Ramos (cell line): ENCODE results near the gene HIP1.
"Not testable (repeated sequence)": the region's sequence is repeated elsewhere in the genome, so short reads cannot be mapped to it uniquely, and the experiment has no call there.

Experiments used
- in situ Hi-C: fragments of 300-500 bp; cut with MboI; formaldehyde crosslinking; loops from one replicate; pipeline ENCODE4 v1.14.3; 2022; ENCODE audit warnings: low sequenced_read_pairs; ENCODE audit not compliant: unreplicated experiment

The HIP1 gene

DNA sequence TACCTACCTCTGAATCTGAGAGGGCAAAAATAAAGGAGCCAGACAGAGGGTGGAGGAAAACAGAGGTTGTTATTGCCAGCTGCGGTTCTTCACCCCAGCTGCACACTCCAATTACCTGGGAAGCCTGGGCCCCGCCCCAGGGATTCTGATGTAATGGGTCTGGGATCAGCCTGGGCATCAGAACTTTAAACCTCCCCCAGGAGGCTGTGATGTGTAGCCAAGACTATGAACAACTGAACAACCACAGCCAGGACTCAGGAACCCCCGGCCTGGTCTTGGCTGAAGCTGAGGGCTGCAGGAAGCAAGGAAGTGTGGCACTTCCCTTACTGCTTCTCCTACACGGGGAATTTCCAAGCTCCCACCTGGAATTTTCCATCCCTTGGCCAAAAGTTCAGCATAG is 89.3 kb downstream of the HIP1 start:
- in situ Hi-C loops, result no loop called here

DNA sequence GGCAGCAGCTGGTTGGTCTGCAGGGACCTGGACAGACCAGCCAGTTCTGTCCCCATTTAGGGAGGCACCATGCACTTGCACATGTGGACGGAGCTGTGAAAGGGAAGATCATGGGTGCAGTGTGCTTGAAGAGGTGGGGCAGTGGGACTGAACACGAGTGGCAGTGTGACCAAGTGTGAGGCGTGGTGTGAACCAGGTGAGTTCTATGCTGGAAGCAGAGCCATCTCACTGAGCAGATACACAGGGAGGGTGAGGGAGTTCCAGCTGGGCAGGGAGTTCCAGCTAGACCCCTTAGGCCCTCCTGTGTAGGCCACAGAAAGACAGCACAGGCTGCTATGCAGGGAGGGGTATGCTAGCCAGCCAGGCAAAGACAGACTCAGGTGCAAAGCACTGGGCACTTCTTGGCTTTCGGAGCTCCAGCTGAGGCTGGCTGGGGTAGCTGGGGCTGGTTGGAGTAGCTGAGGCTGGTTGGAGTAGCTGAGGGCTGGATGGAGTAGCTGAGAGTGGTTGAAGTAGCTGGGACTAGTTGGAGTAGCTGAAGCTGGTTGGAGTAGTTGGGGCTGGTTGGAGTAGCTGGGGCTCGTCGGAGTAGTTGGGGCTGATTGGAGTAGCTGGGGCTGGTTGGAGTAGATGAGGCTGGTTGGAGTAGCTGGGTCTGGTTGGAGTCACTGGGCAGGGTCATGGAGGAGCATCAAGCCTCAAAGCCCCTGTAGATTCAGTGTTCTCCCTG is 90.9 kb downstream of the HIP1 start:
- in situ Hi-C loops, result no loop called here

DNA sequence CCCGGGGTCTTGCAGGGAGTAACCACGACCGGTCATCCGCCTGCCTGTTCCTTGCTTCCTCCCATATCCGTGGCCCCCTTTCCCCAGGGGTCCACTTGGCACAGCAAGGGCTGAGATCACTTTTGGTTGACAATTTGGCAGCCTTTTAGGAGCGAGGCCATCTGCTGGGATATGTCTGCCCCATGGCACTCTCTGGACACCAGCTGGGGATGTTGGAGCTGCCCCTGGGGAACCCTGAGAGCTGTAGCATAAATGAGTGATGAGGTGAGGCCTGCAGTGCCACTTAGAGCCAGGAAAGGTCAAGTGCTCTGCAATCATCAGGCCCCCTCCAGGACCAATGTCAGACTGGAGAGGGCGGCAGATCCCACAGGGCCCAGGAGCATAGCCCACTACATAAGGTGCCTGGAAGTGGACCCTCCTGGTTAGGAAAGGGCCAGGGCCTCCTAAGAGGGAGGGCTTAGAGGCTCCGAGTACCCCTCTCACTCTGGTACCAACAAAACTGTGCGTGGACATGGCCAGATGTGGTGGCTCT is 92.1 kb downstream of the HIP1 start:
- in situ Hi-C loops, result no loop called here

DNA sequence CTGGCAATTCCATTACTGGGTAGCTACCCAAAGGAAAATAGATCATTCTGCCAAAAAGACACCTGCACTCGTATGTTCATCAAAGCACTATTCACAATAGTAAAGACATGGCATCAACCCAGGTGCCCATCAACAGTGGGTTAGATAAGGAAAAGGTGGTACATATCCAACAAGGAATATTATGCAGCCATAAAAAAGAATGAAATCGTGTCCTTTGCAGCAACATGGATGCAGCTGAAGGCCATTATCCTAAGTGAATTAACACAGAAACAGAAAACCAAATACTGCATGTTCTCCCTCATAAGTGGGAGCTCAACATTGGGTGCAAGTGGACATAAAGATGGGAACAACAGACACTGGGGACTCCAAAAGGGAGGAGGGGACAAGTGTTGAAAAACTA is 93.2 kb downstream of the HIP1 start:
- in situ Hi-C loops, result no loop called here

DNA sequence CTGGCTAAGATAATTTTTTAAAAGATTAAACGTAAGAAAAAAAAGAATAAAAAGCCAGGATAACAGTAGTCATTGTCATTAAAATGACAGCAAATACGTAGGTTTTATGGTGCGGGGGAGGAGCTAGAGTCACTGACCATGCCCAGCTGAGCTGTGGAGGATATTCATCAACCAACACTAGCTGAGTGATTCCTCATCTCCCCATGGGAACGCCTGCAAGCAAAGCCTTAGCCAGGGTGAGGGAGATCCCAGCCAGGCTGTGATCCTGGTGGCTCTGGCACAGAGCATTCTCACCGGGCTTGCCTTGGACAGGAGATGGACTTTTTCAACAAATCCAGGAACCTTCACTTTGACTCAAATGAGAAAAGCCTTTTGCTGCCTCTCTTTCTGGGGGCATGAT is 94.2 kb downstream of the HIP1 start:
- in situ Hi-C loops, result no loop called here

DNA sequence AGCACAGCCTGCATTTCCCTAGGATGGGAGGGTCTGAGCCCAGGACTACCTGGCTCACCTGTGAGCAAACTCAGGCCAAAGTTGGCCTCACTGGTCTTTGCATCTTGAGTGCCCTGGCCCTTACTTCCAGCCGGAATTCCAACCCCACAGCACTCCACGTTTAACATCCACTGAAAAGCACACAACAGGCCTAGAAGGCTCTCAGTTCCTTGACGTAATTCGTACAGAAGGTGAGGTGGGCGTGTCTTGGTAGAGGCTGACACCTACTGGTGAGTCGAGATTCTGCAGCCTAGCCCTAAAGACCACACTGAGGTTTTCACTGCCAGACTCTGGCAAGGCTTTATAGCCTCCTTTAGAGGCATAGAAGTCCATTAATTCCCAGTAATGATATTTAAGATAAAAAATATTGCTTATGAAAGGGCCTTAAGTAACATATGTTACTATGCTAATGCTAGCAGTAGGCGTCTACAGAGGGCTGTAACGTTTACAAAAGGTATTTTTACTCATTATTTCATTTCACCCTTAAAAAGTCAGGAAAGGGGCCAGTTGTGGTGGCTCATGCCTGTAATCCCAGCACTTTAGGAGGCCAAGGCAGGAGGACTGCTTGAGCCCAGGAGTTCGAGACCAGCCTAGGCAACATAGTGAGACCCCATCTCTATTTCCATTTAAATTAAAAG is 95.8 kb downstream of the HIP1 start:
- in situ Hi-C loops, result no loop called here

DNA sequence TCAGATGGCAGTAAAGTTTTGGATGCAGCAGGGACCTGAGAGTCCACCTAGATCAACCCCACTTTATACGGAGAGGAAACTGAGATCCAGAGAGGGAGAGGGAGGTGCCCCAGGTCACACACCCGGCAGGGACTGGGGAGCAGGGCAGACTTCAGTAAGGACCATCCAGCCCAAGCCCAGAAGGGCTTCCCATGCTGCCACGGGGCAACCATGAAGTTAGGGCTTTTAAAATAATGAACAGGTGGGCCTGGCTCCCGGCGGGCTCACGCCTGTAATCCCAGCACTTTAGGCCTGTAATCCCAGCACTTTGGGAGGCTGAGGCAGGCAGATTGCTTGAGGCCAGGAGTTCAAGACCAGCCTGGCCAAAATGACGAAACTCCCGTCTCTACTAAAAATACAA is 98.5 kb downstream of the HIP1 start:
- in situ Hi-C loops, result no loop called here

DNA sequence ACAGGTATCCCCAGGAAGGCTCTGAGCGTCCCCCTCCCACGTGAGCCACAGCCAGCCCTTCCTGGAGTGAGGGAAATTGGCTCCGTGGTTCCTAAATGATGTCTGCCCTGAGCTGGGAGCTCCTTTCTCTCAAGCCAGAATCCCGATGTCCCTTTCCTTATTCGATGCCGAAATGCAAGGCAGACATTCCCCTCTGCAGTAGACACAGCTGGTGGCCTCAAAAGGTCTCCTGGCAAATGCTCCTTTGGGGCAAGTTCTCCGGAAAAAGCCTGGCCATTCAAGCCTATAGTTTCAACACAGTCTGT is 98.9 kb downstream of the HIP1 start:
- in situ Hi-C loops, result no loop called here

DNA sequence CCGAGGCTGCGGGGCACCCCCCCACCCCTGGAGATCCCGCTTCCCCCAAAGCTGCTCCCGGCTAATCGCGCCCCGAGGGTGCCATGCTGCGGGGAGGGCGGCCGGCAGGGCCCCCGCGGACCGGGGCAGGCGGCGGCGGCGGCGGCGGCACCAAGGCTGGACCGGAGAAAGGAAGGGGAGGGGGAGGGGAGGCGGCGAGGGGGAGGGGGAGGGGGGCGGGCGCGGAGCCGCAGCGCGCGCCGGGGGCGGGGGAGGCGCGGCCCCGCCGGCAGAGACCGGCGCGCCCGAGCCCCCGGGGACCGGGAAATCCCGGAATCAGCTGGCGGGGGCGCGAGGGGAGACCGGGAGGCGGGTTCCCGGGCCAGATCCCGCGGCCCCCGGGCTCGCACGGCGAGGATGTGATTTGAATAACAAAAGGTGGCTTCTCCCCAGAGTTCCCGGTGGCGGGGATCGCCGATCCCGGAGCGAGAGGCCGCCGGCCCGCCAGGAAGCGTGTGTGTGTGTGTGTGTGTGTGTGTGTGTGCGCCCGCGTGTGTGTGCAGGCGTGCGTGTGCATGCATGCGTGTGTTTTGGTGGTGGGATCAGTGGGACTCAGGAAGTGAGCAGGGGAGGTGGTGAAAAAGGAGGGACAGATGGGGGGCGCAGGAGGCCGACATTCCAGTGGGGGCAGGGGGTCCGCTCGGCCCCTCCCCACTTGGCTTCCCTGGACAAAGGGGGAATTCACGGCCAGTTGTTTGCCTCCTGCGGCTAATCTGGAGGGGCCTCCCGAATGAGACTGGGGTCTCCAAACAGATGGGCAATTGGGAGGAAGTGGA is 99.5 kb downstream of the HIP1 start:
- in situ Hi-C loops, result no loop called here

DNA sequence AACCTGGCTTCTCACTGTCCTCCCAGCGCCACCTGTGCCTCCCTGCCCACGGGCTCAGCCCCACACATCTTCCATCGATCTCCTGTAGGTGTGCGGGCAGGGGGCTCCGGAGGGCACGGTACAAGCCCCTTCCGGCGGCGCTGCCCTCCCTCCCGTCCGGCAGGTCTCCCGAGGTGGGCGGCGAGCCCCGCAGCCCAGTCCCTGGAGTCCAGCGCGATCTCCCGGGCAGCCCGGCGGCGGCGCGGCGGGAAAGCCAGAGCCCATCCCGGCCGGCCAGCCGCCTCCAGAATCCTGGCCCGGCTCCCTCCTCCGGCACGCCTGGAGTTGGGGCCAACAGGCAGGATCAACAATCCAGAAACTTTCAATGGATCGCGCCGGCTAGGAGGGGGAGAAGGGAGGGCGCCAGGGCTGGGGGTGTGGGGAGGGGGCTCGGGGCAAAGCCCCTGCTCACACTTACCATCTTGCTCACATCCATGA is 100.1 kb downstream of the HIP1 start:
- in situ Hi-C loops, result no loop called here

DNA sequence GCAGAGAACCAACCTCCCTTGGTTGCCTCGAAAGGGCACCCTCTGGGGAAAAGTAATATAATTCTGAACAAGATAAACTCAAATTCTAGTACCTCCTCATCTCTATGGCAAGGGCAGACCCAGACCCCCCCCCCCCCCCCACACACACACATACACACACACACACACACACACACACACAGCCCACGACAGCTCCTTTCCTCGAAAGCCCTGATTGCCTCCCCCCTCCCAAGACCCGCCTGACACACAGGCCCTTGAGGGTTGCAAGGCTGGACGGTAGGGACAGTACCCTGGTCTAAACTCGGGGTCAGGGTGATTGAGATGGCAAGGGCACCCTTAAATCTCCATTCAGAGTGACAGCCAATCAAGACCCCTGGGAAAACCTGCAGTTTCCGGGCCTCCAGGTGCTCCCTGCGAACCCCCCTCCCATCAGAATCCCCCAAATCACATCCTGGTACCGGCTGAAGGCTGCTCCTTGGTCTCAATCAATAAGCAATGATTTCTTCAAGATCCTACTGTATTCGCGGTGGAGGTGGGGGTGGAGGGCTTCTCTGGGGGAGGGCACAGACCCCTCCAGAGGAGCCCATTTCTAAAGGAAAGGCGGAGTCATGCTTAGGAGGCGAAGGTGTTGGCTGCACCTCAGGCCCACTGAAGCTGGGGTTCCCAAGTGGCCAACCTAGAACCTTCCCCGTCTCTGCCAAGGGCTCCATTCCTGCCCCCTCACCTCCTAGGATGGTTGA is 100.7 kb downstream of the HIP1 start:
- in situ Hi-C loops, result no loop called here

DNA sequence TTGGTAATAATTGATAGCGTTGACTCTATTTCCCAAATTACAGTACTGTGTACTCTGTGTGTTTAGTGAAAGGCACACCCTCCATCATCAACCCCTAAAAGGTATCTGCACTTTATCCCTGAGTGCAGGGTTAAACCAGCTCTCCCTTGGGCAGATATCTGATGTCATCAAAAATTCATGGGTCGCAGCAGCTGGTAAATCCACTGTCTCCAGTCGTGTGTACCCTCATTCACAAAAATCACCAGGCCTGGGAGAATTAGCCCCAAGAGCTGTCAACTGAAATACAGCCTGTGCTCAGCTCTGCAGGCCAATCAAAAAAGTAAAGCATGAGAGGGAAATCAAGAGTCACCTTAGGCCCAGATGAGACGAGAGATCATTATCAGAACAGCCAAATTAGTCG is 103.7 kb downstream of the HIP1 start:
- in situ Hi-C loops, result no loop called here

DNA sequence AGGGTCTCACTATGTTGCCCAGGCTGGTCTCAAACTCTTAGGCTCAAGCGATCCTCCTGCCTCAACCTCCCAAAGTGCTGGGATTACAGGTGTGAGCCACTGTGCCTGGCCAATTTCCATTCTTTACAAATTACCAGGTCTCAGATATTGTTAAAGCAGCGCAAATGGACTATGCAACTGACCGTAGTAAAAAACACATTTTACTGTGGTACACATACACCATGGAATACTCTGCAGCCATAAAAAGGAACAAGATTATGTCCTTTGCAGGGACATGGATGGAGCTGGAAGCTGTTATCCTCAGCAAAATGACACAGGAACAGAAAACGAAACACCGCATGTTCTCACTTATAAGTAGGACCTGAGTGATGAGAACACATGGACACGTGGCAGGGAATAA is 106.2 kb downstream of the HIP1 start:
- in situ Hi-C loops, result not testable (repeated sequence)

DNA sequence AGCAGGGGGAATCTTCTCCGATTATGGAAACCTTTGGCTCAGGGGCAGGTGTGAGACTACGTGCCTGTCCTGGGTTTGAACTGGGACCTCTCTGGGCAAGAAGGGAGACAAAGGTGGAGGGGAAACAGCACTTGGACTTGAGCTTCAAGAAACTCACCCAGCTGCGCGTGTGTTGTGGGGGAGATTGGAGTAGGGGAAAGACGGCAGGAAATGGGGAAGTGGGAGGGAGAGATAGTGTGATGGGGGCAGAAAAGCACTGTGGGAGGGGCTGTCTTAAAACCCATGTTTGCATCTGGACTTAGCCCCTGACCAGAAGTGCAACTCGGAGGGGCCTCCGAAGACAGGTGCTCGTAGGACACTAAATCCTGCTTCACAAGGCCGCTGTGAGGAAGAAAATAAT is 107.0 kb downstream of the HIP1 start:
- in situ Hi-C loops, result no loop called here

DNA sequence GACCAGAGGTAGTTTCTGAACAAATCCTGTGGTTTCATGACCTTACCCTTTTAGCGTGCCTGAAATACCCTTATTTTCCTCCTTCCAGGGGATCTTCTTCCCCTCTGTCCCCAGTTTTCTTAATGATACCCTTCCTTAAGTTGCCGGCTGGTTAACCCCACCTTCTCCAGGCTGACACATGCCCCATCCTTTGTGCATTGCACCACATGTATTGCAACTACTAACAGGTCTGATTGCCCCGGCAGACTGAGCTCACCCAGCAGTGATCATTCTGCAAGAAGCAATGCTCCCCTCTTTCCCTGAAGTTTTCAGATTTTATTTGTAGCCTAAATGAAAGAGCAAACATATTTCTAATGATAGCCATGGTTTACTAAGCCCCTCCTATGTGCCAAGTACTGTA is 108.2 kb downstream of the HIP1 start:
- in situ Hi-C loops, result no loop called here

DNA sequence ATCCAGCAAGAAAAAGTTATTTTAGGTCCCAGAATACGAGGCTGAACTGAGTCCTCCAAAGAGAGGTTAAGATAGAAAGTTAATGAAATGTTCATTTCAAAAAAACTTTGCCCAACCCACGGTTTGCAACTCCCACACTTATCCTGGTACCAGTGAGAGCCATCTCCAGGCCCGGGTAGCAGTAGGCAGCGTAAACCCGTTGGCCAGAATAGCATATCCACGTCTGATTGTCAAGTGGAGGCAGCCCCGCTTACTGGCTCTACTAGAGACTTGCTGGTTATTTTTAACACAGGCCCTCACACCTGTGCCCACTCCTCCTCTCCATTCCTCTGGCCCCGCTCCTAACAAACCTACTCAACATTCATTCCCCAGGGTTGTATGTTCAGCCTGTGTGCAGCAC is 109.7 kb downstream of the HIP1 start:
- in situ Hi-C loops, result no loop called here

DNA sequence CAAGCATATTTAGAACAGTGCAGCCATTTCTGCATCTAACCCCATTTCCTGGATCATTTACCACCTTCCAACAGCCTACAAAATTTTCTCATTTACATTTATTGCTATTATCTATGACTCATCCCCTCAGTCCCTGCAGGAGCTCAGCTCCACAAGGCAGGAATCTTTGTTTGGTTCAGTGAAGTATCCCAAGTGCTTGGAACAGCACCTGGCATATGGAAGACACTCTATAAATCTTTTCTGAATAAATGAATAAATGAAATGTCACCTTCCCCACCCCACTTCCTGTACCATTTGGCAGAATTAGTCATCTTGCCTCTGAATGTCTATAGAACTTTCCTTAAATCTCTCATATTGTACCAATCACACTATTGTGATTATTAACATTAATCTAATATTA is 110.7 kb downstream of the HIP1 start:
- in situ Hi-C loops, result no loop called here

DNA sequence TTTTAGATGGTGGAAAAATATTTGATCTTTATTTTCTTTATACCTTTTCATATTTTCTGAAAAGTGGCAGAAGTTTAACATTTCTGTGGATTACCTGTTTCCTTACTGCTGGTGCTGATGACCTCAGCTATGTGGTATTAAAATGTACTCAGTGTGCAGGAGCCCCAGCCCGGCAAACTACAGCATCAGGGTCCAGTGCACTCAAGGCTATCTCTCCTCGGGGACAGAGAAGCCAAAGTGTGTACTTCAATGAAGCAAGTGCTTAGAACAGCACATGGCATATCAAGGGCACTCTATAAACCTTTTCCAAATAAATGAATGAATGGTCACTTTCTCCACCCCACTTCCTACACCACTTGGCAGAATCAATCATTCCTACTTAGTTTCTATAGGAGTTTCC is 111.8 kb downstream of the HIP1 start:
- in situ Hi-C loops, result no loop called here

DNA sequence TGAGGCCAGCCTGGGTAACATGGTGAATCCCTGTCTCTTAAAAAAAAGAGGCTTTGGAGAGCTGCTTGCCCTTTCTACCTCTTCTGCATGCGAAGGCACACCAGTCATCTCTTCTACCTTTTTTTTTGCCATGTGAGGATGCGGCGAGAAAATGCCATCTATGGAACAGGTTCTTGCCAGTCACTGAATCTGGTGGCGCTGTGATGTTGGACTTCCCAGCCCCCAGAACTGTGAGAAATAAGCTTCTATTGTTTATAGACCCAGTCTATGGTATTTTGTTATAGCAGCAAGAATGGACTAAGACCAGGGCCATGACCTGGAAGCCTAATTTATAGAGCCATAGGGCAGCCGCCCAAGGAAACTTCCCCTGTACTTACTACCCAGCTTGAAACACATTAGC is 112.9 kb downstream of the HIP1 start:
- in situ Hi-C loops, result no loop called here

DNA sequence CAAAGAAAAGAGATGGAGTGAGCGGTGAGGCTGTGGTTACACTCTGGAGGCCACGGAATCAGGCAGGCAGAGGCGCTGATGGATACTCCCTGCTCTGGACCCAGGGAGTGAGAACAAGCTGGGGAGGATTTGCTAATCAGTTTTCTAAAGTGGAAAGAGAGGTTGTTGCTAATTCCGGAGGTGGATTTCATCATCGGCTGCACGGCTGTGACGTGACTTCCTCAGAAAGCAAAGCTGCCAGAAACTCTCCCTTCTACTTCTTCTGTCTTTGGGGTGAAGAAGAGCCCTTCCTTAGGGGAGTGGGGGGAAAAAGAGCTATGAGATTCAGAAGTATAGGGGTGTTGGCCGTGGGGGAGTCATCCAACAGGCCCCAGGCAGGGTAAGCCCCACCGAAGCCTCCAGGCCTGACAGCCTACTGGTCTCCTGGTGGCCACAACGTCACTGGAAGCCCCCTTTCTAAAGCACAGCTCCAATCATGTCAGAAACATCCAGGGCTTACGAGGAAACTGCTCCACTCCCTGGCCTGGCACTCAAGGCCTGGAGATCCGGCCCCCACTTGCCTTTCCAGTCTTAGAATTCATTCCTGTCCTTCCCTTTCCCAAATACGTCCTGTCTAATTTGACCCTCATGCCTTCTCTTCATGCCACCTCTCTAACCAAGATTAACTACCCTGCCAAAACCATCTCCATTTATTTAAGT is 114.5 kb downstream of the HIP1 start:
- in situ Hi-C loops, result no loop called here
